CD4-positive, CD25-positive, alpha-beta regulatory T cell (primary cell): ENCODE data around the gene ATP2A3. TPM values are rescaled to one million over a fixed set of nuclear protein-coding genes. Genes with fewer than 3 reads are reported as not detected.

ENCODE experiments used
- ATAC-seq, 2 donors: fragments of 150-1000 bp; cut with Tn5 transposase; one replicate each; pipeline ENCODE4 v1.10.0; 2021; ENCODE audit warnings: low read depth in 2 of 2, moderate number of reproducible peaks in 2 of 2, moderate library complexity in 1 of 2
- DNase-seq, 3 donors: peaks; one replicate each; pipeline versions ENCODE4 v3.0.0 to v3.0.0-alpha.2; 2012 to 2022; ENCODE audit warnings: mixed read lengths in 1 of 3
- H3K27ac ChIP-seq: one replicate; pipeline ENCODE4 v1.7.0; 2013; ENCODE audit warnings: mild to moderate bottlenecking, low read length; ENCODE audit not compliant: insufficient read depth, poor library complexity, severe bottlenecking
- H3K27me3 ChIP-seq: one replicate; pipeline ENCODE4 v1.7.0; 2013; ENCODE audit warnings: low read length; ENCODE audit not compliant: control insufficient read depth, insufficient read depth
- H3K36me3 ChIP-seq: one replicate; pipeline ENCODE4 v1.7.0; 2013; ENCODE audit warnings: mild to moderate bottlenecking, low read length, moderate library complexity; ENCODE audit not compliant: control insufficient read depth, insufficient read depth
- H3K4me1 ChIP-seq: 2 replicates; pipeline ENCODE4 v1.7.0; 2013; ENCODE audit warnings: mild to moderate bottlenecking, low read length; ENCODE audit not compliant: insufficient read depth, control insufficient read depth, poor library complexity, severe bottlenecking
- H3K4me3 ChIP-seq: one replicate; pipeline ENCODE4 v1.7.0; 2013; ENCODE audit warnings: low read depth, mild to moderate bottlenecking, low read length, moderate library complexity
- H3K9me3 ChIP-seq, 2 experiments: 1 replicate in 1 of 2; 2 replicates in 1 of 2; pipeline ENCODE4 v1.7.0; 2013; ENCODE audit warnings: low read length in 2 of 2, mild to moderate bottlenecking in 1 of 2, moderate library complexity in 1 of 2; ENCODE audit not compliant: control insufficient read depth in 2 of 2
- H3K27ac Mint-ChIP-seq, 3 donors: one replicate each; pipeline ENCODE4 v1.8.0; 2020 to 2022; ENCODE audit warnings: mild to moderate bottlenecking in 3 of 3, mixed read lengths in 3 of 3, moderate library complexity in 2 of 3
- H3K27me3 Mint-ChIP-seq: one replicate; pipeline ENCODE4 v1.8.0; 2022; ENCODE audit warnings: mild to moderate bottlenecking, mixed read lengths
- H3K36me3 Mint-ChIP-seq: one replicate; pipeline ENCODE4 v1.8.0; 2020; ENCODE audit warnings: mixed read lengths
- H3K4me1 Mint-ChIP-seq, 4 donors: one replicate each; pipeline ENCODE4 v1.8.0; 2020 to 2022; ENCODE audit warnings: mixed read lengths in 4 of 4, mild to moderate bottlenecking in 1 of 4
- H3K4me3 Mint-ChIP-seq, 4 donors: one replicate each; pipeline ENCODE4 v1.8.0; 2020 to 2022; ENCODE audit warnings: mild to moderate bottlenecking in 4 of 4, mixed read lengths in 4 of 4, moderate library complexity in 3 of 4
- H3K9me3 Mint-ChIP-seq, 7 donors: one replicate each; pipeline ENCODE4 v1.8.0; 2020 to 2022; ENCODE audit warnings: mixed read lengths in 7 of 7, mild to moderate bottlenecking in 3 of 7, moderate library complexity in 2 of 7
- polyA plus RNA-seq, 4 donors: library from polyadenylated mRNA; unstranded; fragments of 300-500 nt; fragmentation: Illumina TruSeq; gene quantifications; one replicate each; pipeline ENCODE4 v1.2.3, GENCODE V29; 2021
- total RNA-seq: library from RNA; stranded (reverse); gene quantifications from one replicate; pipeline ENCODE4 v1.2.3, GENCODE V29; 2022

Gene ATP2A3
- total and polyA plus RNA-seq, 5 donors from 2014 or later, result 33.5 to 306 (median 43.8) TPM

DNA sequence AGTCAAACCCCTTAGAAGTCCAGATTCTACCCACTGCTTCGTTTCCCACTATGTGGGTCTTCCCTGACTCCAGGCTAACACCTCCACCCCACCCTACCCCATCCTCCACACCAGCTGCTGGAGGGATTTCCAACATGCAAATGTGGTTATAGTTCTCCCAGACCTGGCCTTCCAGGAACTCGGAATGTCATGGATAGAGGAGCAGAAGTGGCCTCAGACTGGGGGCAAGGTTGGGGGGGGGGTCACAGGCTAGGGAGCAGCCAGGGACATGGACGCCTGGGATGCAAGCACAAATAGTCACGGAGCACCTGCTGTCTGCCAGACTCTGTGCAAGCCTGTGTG, 73.4 kb downstream of the ATP2A3 start:
- peaks cover 42% of the 10 kb centered on the region for H3K4me1 ChIP-seq
- H3K4me3 Mint-ChIP-seq, result peak overlapping the region; percentile 83 to 91 (median 87)

GRCh38 chr17:3890082-3890877, 74.0 kb downstream of the ATP2A3 start:
- H3K27me3 ChIP-seq, result no peaks in the 10 kb centered on the region
- no peak overlapping the region for H3K27ac ChIP-seq
- H3K9me3 Mint-ChIP-seq, result no peaks in the 10 kb centered on the region
- H3K27ac Mint-ChIP-seq, result peak overlapping the region in 1 of 3 donors; percentile 83
- no peaks in the 10 kb centered on the region for H3K36me3 ChIP-seq
- no peaks in the 10 kb centered on the region for H3K9me3 ChIP-seq
- peaks cover 4% of the 10 kb centered on the region for H3K27me3 Mint-ChIP-seq
- H3K4me1 ChIP-seq, result peaks cover 42% of the 10 kb centered on the region
- H3K36me3 Mint-ChIP-seq, result no peaks in the 10 kb centered on the region
- no peak for DNase-seq
- H3K4me1 Mint-ChIP-seq, result peaks cover 0 to 50% (median 37%) of the 10 kb centered on the region in 4 donors
- H3K4me3 ChIP-seq, result no peak overlapping the region
- ATAC-seq, result no peak
- H3K4me3 Mint-ChIP-seq, result peak overlapping the region in 3 of 4 donors; percentile 21 to 47 (median 35)

More for the DNA sequence above, 73.4 kb downstream of the ATP2A3 start:
- no peak for DNase-seq
- ATAC-seq, result no peak
- H3K4me1 Mint-ChIP-seq, result peaks cover 0 to 49% (median 36%) of the 10 kb centered on the region in 4 donors
- no peaks in the 10 kb centered on the region for H3K9me3 Mint-ChIP-seq
- no peaks in the 10 kb centered on the region for H3K36me3 Mint-ChIP-seq
- H3K27me3 Mint-ChIP-seq, result peaks cover 4% of the 10 kb centered on the region
- H3K27me3 ChIP-seq, result no peaks in the 10 kb centered on the region
- H3K9me3 ChIP-seq, result no peaks in the 10 kb centered on the region
- peak overlapping the region; percentile 88 to 90 (median 89) for H3K27ac Mint-ChIP-seq
- H3K36me3 ChIP-seq, result no peaks in the 10 kb centered on the region
- H3K27ac ChIP-seq, result peak overlapping the region; percentile 29
- no peak overlapping the region for H3K4me3 ChIP-seq

DNA sequence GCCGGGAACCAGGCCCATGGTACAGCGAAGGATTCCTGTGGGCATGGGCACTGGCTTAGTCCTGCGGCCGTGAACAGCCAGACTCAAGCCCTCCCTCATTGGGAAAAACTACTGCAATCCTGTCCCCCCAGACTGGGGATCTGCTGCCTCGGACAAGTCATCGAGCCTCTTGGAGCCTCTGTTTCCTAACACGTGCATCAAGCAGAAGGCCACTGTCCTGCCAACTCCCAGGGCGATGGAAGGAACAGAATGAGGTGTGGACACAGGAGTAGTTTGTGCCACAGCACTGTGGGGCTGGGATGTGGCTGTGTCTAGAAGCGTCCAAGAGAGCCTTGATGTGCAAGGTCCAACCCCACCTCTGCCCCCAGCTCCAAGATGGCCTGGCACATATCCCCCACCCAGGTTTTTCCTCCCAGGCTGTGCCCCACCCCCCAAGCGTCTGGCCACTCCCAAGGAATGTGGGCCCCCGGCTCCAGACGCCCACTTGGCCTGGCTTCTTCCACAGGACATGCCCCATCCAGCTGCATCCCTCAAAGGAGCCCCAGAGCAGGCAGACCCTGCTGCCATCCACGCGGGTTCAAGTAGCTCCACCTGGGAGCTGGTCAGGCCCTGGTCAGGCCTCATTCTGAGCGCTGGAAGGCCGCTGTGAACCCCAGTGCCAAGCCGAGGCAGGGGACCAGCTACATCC, 74.8 kb downstream of the ATP2A3 start:
- peaks cover 4% of the 10 kb centered on the region for H3K27me3 Mint-ChIP-seq
- H3K27ac Mint-ChIP-seq, result no peak overlapping the region
- peaks cover 0 to 50% (median 37%) of the 10 kb centered on the region in 4 donors for H3K4me1 Mint-ChIP-seq
- no peak for DNase-seq
- no peak overlapping the region for H3K27ac ChIP-seq
- no peak overlapping the region for H3K4me3 ChIP-seq
- H3K4me3 Mint-ChIP-seq, result peak overlapping the region in 2 of 4 donors; percentile 46 to 69
- no peaks in the 10 kb centered on the region for H3K27me3 ChIP-seq
- no peaks in the 10 kb centered on the region for H3K36me3 Mint-ChIP-seq
- H3K9me3 Mint-ChIP-seq, result no peaks in the 10 kb centered on the region
- ATAC-seq, result no peak
- no peaks in the 10 kb centered on the region for H3K9me3 ChIP-seq
- no peaks in the 10 kb centered on the region for H3K36me3 ChIP-seq
- peaks cover 42% of the 10 kb centered on the region for H3K4me1 ChIP-seq

DNA sequence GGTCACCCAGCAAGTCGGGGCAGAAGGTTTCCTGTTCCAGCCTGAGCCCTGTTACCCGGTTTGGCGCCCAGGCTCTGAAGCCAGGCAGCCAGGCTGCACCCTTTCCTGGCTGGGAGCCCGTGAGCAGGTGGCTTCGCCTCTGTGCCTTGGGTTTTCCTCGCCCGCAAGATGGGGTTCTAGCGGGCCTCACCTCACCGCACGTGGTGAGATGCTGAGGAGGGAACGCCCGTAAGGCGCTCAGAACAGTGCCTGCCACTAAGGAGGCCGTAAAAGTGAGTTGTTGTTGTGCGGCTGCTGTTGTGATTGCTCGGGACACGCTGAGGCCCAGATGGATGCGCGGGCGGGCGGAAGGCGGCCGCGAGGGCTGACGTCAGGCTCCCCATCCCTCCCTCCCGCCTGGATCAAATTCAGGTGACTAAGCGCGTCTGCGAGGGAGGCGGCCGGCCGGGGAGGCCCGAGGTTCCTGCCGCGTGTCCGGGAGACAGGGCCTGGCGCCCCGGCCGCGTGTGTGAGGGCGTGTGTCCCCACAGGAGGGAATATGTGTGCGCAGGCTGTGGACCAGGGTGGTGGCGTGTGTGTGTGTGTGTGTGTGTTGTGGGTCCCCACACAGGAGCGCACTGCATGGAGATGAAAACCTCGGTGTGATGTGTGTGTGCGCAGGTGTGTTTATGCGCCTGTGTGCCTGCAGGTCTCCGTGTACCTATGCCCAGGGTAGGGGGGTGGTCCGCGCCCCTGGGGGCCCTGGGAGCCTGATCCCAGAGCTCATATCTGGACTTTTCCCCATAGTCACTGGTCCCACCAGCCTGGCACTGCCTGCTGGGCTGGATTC, 75.7 kb downstream of the ATP2A3 start:
- H3K4me3 Mint-ChIP-seq, result no peak overlapping the region
- no peak for ATAC-seq

DNA sequence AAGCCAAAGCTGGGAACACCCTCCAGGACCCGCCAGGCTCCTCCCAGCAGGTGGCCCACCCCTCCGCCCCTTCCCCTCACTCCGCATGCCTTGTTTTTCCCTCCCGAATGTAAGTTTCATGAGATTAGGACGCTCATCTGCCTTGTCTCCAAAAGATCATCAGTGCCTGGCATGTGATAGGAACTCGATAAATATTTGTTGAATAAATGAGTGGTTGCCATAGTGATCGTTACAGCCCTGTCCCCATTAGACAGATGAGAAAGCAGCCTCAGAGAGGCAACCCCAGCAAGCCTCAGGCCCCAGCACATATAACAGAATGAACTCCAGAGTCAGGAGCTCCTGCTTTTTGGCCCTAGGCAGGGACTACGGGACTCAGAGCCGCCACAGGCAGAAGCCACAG, 76.4 kb downstream of the ATP2A3 start:
- H3K4me3 ChIP-seq, result no peak overlapping the region
- Mint-ChIP-seq H3K27ac (peak overlapping the region in 1 of 3 donors; percentile 42), H3K27me3 (peaks cover 4% of the 10 kb centered on the region), H3K36me3 (no peaks in the 10 kb centered on the region), H3K9me3 (no peaks in the 10 kb centered on the region), H3K4me3 (peak overlapping the region in 2 of 4 donors; percentile 43 to 52), H3K4me1 (peaks cover 0 to 43% (median 29%) of the 10 kb centered on the region in 4 donors)
- H3K27ac ChIP-seq, result peak overlapping the region; percentile 14
- H3K9me3 ChIP-seq, result no peaks in the 10 kb centered on the region
- DNase-seq (no peak), ATAC-seq (no peak)
- no peaks in the 10 kb centered on the region for H3K36me3 ChIP-seq
- H3K4me1 ChIP-seq, result peaks cover 33% of the 10 kb centered on the region
- H3K27me3 ChIP-seq, result no peaks in the 10 kb centered on the region

More for the DNA sequence above, 75.7 kb downstream of the ATP2A3 start:
- peaks cover 0 to 47% (median 30%) of the 10 kb centered on the region in 4 donors for H3K4me1 Mint-ChIP-seq
- Histone ChIP-seq H3K9me3 (no peaks in the 10 kb centered on the region), H3K27me3 (no peaks in the 10 kb centered on the region), H3K4me3 (no peak overlapping the region), H3K4me1 (peaks cover 39% of the 10 kb centered on the region), H3K27ac (peak overlapping the region; percentile 14), H3K36me3 (no peaks in the 10 kb centered on the region)
- H3K9me3 Mint-ChIP-seq, result no peaks in the 10 kb centered on the region
- DNase-seq, result no peak
- peaks cover 4% of the 10 kb centered on the region for H3K27me3 Mint-ChIP-seq
- no peak overlapping the region for H3K27ac Mint-ChIP-seq
- H3K36me3 Mint-ChIP-seq, result no peaks in the 10 kb centered on the region

GRCh38 chr17:3887394-3887793, 76.8 kb downstream of the ATP2A3 start:
- Histone ChIP-seq H3K27me3 (no peaks in the 10 kb centered on the region), H3K27ac (no peak overlapping the region), H3K36me3 (no peaks in the 10 kb centered on the region), H3K4me1 (peaks cover 30% of the 10 kb centered on the region), H3K9me3 (no peaks in the 10 kb centered on the region), H3K4me3 (no peak overlapping the region)
- peaks cover 0 to 43% (median 29%) of the 10 kb centered on the region in 4 donors for H3K4me1 Mint-ChIP-seq
- peak overlapping the region in 2 of 3 donors; percentile 41 to 42 for H3K27ac Mint-ChIP-seq
- H3K9me3 Mint-ChIP-seq, result no peaks in the 10 kb centered on the region
- no peak for ATAC-seq
- no peaks in the 10 kb centered on the region for H3K36me3 Mint-ChIP-seq
- H3K4me3 Mint-ChIP-seq, result peak overlapping the region; percentile 51 to 82 (median 59)
- DNase-seq, result no peak
- H3K27me3 Mint-ChIP-seq, result peaks cover 4% of the 10 kb centered on the region

DNA sequence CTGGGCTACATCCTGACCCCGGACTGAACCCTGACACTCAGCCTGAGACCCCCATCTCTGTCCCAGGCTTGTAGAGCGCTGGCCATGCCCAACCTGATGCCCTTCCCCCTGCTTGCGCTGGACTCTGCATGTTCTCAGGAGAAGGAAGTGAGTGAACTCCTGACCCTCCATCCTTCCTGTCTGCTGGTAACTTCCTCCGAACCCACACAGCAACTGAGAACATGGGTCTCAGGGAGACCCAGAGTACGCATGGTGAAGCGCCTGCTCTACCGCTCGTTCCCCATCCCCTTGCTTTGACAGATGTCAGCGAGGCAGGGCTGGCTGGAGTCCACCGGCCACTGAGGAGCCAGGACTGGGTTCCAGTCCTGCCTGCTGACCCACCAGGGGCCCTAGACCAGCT, 77.5 kb downstream of the ATP2A3 start:
- Histone ChIP-seq H3K4me1 (peaks cover 25% of the 10 kb centered on the region), H3K36me3 (no peaks in the 10 kb centered on the region), H3K9me3 (no peaks in the 10 kb centered on the region), H3K27me3 (no peaks in the 10 kb centered on the region), H3K27ac (no peak overlapping the region), H3K4me3 (peak overlapping the region; percentile 47)
- Mint-ChIP-seq H3K4me3 (peak overlapping the region; percentile 52 to 80 (median 64)), H3K36me3 (no peaks in the 10 kb centered on the region), H3K4me1 (peaks cover 0 to 39% (median 28%) of the 10 kb centered on the region in 4 donors), H3K27ac (peak overlapping the region; percentile 41 to 54 (median 42)), H3K27me3 (peaks cover 4% of the 10 kb centered on the region), H3K9me3 (no peaks in the 10 kb centered on the region)
- DNase-seq, result peak in 1 of 3 donors; percentile 43
- peak; percentile 58 to 67 for ATAC-seq
